Neural crest cell (in vitro differentiated cells): ENCODE results near the gene CUX1. TPM values are rescaled to one million over a fixed set of nuclear protein-coding genes. Genes with fewer than 3 reads are reported as not detected.
A peak's percentile ranks its signal among the peaks of the same experiment; 100 is the strongest.

ENCODE experiments used
- DNase-seq: peaks from one replicate; pipeline ENCODE4 v3.0.0; 2021; ENCODE audit warnings: low read depth, mixed read lengths, low spot score
- H3K27ac Mint-ChIP-seq: one replicate; pipeline ENCODE4 v1.8.0; 2021; ENCODE audit warnings: mild to moderate bottlenecking, mixed read lengths; ENCODE audit not compliant: unreplicated experiment
- H3K27me3 Mint-ChIP-seq: 2 replicates; pipeline ENCODE4 v1.8.0; 2021; ENCODE audit warnings: low read depth, mild to moderate bottlenecking, mixed read lengths
- H3K36me3 Mint-ChIP-seq: 2 replicates; pipeline ENCODE4 v1.8.0; 2021; ENCODE audit warnings: low read depth, mild to moderate bottlenecking, mixed read lengths
- H3K4me1 Mint-ChIP-seq: 2 replicates; pipeline ENCODE4 v1.8.0; 2021; ENCODE audit warnings: mixed read lengths
- H3K4me3 Mint-ChIP-seq: one replicate; pipeline ENCODE4 v1.8.0; 2021; ENCODE audit warnings: mild to moderate bottlenecking, mixed read lengths
- H3K9me3 Mint-ChIP-seq: 2 replicates; pipeline ENCODE4 v1.8.0; 2021; ENCODE audit warnings: mixed read lengths
- total RNA-seq: library from RNA; stranded (reverse); gene quantifications from 2 replicates; pipeline ENCODE4 v1.2.1, GENCODE V29; 2021
- TF ChIP-seq, protein P1 (sequence below): fragments of 200-600 bp; sonication (generic); conservative IDR thresholded peaks from 2 replicates; pipeline ENCODE4 v1.5.0; 2021; ENCODE audit warnings: antibody characterized with exemption, mild to moderate bottlenecking

The CUX1 gene
- total RNA-seq, 1 donor from 2014 or later: 60.0 TPM

DNA sequence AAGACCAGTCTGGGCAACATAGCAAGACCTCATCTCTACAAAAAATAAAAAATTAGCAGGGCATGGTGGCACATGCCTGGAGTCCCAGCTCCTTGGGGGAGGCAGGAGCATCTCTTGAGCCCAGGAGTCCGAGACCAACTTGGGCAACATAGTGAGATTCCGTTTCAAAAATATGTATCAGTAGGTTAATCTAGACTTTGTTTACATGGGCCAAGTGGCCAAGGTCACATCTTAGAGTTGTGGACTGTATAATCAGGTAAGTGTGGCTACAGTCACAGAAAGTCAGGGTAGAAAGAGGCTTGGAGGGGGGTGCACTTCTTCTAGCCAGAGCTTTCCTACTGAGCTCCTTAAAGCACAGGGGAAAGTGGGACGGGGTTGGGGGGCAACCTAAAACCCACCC, 174.4 kb downstream of the CUX1 start:
- Mint-ChIP-seq H3K4me1 (peaks cover 16% of the 10 kb centered on the region), H3K36me3 (no peaks in the 10 kb centered on the region), H3K27me3 (no peaks in the 10 kb centered on the region), H3K4me3 (no peak overlapping the region), H3K27ac (no peak overlapping the region), H3K9me3 (no peaks in the 10 kb centered on the region)
- no peak for DNase-seq
- TF ChIP-seq, protein P1, sequence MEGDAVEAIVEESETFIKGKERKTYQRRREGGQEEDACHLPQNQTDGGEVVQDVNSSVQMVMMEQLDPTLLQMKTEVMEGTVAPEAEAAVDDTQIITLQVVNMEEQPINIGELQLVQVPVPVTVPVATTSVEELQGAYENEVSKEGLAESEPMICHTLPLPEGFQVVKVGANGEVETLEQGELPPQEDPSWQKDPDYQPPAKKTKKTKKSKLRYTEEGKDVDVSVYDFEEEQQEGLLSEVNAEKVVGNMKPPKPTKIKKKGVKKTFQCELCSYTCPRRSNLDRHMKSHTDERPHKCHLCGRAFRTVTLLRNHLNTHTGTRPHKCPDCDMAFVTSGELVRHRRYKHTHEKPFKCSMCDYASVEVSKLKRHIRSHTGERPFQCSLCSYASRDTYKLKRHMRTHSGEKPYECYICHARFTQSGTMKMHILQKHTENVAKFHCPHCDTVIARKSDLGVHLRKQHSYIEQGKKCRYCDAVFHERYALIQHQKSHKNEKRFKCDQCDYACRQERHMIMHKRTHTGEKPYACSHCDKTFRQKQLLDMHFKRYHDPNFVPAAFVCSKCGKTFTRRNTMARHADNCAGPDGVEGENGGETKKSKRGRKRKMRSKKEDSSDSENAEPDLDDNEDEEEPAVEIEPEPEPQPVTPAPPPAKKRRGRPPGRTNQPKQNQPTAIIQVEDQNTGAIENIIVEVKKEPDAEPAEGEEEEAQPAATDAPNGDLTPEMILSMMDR: no peak

DNA sequence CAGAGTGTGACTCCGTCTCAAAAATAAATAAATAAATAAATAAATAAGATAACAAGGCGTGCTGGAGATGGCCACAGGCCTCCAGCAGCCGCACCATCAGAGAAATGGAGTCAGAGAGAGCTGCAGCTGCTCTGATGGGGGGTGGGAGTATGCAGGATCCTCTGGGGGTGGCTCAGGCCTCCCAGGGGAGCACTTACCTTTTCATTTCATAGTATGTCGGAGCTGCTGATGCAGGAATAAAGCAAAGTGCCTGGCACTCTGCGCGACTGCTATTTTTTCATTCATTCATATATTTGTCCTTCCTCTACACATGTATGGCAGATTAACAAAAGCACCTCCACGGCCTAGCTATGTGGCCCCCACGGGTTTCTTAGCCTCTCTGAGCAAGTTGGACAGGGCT, 175.9 kb downstream of the CUX1 start:
- Mint-ChIP-seq H3K27ac (peak overlapping the region; percentile 52), H3K9me3 (no peaks in the 10 kb centered on the region), H3K36me3 (no peaks in the 10 kb centered on the region), H3K4me3 (no peak overlapping the region), H3K4me1 (peaks cover 13% of the 10 kb centered on the region), H3K27me3 (no peaks in the 10 kb centered on the region)
- DNase-seq: no peak
- TF ChIP-seq, protein P1: no peak

DNA sequence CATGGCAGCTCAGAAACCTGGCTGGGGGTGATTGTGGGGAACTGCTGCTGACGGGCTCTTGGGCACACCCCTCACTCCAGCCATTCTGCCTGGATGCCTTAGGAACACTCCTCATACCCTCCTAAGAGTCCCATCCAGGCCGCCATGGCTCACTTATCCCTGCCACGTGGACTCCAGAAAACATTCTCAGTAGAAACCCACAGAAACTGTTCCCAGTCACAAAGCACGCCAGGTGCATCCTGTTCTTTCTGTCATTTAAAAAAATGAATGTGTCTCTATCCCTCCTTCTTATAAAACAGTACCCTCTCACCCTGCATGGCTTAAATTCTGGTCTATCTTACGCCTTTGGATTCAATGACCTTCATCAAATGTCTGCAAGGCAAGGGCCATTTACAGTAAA, 177.7 kb downstream of the CUX1 start:
- H3K36me3 Mint-ChIP-seq: no peaks in the 10 kb centered on the region
- H3K27me3 Mint-ChIP-seq: no peaks in the 10 kb centered on the region
- H3K4me3 Mint-ChIP-seq: no peak overlapping the region
- H3K27ac Mint-ChIP-seq: no peak overlapping the region
- no peak for DNase-seq
- TF ChIP-seq, protein P1: no peak
- H3K9me3 Mint-ChIP-seq: no peaks in the 10 kb centered on the region
- peaks cover 25% of the 10 kb centered on the region for H3K4me1 Mint-ChIP-seq

DNA sequence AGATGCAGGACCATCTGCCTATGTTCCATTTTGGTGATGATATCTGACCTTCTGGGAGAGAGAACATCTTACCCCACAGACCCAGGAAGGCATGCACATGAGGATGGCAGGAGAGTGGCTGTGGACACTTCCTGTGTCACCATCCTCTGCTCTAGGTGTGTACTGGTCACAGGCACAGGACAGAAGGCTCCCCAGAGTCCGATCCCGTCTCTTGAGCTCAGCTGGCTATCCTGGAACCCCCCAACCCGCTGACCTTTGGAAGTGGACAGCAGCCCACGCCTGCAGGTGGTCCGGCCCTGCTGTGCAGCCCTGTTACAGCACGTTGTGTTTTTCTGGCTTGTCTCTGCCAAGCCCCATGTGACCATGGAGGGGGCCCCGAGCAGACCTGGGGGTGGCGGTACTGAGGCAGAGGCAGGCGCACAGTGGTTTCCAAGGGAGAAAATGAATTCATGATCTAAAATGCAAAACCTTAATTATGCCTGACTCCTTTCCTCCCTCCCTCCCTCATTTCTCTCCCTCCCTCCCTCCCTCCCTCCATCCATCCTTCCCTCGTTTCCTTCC, 178.8 kb downstream of the CUX1 start:
- peak overlapping the region; percentile 81 for H3K27ac Mint-ChIP-seq
- no peak for DNase-seq
- H3K36me3 Mint-ChIP-seq: no peaks in the 10 kb centered on the region
- no peaks in the 10 kb centered on the region for H3K9me3 Mint-ChIP-seq
- TF ChIP-seq, protein P1: no peak
- no peak overlapping the region for H3K4me3 Mint-ChIP-seq
- no peaks in the 10 kb centered on the region for H3K27me3 Mint-ChIP-seq
- peaks cover 25% of the 10 kb centered on the region for H3K4me1 Mint-ChIP-seq

DNA sequence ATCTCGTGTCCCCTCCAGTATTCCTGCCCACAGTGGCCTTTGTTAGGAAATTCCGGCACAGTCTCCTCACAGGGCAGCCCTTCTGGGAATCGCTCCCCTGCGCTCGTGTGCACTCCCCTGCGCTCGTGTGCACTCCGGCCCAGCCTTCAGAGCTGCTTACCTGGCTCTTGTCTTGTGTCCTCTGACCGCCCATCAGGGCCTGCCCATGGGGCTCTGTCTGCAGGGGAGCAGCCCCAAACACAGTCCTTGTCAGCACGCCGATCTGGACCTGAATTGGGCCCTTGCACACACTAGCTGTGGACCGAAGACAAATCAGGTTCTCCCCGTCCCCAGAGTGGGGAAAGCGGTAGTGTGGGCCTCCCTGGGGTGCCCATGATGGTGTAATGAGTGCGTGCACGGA, 179.4 kb downstream of the CUX1 start:
- no peaks in the 10 kb centered on the region for H3K36me3 Mint-ChIP-seq
- peaks cover 25% of the 10 kb centered on the region for H3K4me1 Mint-ChIP-seq
- no peak for DNase-seq
- TF ChIP-seq, protein P1: no peak
- H3K27ac Mint-ChIP-seq: peak overlapping the region; percentile 29
- no peak overlapping the region for H3K4me3 Mint-ChIP-seq
- no peaks in the 10 kb centered on the region for H3K9me3 Mint-ChIP-seq
- H3K27me3 Mint-ChIP-seq: no peaks in the 10 kb centered on the region
